ENCODE data around the gene FGGY. TPM values are rescaled to one million over a fixed set of nuclear protein-coding genes. Genes with fewer than 3 reads are reported as not detected.

Gene FGGY
- total RNA-seq, 1 experiment from 2014 or later = 12.0 TPM

DNA sequence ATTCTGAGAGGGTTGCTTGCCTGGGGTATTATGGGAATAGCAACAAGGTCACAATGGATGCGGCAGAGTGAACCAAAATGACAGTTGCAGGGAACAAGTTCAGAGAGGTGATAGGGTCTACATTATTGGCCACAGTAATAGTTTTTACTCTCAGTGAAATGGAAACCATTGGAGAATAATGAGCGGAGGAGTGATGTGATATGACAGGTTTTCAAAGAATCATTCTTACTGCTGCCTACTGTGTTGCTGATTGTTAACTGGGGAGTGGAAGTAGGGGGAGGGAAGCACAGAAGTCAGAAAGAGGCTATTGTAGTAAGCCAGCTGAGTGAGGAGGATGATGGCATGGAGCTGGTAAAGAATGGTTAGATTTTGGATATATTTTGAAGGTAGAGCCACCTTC is 322.7 kb downstream of the FGGY start:
- H3K4me1 Mint-ChIP-seq = no peaks in the 10 kb centered on the region
- DNase-seq (ENCODE audit: low spot score) (no peak), ATAC-seq (no peak)
- POLR2A ChIA-PET = no interaction called here
- H3K27me3 Mint-ChIP-seq (ENCODE audit: low read depth) = no peaks in the 10 kb centered on the region
- no peak overlapping the region for H3K27ac Mint-ChIP-seq
- no peak overlapping the region for H3K4me3 Mint-ChIP-seq
- CTCF ChIA-PET = no interaction called here
- TF ChIP-seq FOXJ3 (CRISPR knock-in tag; IDR thresholded peaks at IDR 0.05; ENCODE audit: borderline replicate concordance) (no peak), KAT7 (CRISPR knock-in tag; IDR thresholded peaks at IDR 0.05; ENCODE audit: borderline replicate concordance) (no peak), TCF7 (CRISPR knock-in tag; IDR thresholded peaks at IDR 0.05; ENCODE audit: low read depth) (no peak), ZNF396 (CRISPR knock-in tag; IDR thresholded peaks at IDR 0.05; ENCODE audit: borderline replicate concordance) (no peak), SOX15 (CRISPR knock-in tag; IDR thresholded peaks at IDR 0.05) (no peak), NR2C2 (CRISPR knock-in tag; IDR thresholded peaks at IDR 0.05) (no peak), GTF2I (CRISPR knock-in tag; conservative IDR thresholded peaks at IDR 0.05) (no peak), EMX1 (CRISPR knock-in tag; IDR thresholded peaks at IDR 0.05) (no peak), ZNF416 (CRISPR knock-in tag; IDR thresholded peaks at IDR 0.05) (no peak), TEAD1 (CRISPR knock-in tag; IDR thresholded peaks at IDR 0.05) (no peak), JAZF1 (CRISPR knock-in tag; IDR thresholded peaks at IDR 0.05) (no peak)
- TF ChIP-seq, protein P1, sequence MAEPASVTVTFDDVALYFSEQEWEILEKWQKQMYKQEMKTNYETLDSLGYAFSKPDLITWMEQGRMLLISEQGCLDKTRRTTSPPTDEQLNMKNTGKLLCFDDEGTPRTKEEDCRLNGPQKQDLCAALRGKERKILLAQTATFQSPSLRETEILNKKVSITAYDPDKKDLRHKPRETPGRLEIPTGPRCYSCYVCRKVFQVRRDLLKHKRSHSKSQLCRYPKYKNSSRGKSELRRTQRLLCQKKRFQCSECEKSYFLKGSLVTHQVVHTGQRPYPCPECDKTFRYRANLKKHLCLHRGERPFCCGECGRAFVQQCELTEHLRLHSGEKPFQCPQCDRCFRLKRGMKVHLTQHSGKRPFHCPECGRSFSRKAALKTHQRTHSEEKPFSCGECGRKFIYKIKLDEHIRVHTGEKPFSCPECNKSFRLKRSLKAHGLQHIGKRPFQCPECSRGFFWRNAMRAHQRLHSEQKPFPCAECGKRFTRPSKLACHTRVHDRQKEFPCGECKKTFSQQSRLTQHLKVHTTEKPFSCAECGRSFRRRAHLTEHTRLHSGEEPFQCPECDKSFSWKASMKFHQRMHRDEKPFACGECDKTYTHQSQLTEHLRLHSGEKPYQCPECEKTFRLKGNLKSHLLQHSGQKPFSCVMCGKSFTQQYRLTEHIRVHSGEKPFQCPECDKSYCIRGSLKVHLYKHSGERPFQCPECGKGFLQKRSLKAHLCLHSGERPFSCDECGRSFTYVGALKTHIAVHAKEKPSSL (CRISPR knock-in tag; conservative IDR thresholded peaks at IDR 0.05) = no peak
- TF ChIP-seq, protein P2, sequence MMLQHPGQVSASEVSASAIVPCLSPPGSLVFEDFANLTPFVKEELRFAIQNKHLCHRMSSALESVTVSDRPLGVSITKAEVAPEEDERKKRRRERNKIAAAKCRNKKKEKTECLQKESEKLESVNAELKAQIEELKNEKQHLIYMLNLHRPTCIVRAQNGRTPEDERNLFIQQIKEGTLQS (CRISPR knock-in tag; conservative IDR thresholded peaks at IDR 0.05) = no peak
- TF ChIP-seq, protein P3, sequence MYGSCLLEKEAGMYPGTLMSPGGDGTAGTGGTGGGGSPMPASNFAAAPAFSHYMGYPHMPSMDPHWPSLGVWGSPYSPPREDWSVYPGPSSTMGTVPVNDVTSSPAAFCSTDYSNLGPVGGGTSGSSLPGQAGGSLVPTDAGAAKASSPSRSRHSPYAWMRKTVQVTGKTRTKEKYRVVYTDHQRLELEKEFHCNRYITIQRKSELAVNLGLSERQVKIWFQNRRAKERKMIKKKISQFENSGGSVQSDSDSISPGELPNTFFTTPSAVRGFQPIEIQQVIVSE (CRISPR knock-in tag; IDR thresholded peaks at IDR 0.05; ENCODE audit: borderline replicate concordance) = no peak
- no peaks in the 10 kb centered on the region for H3K36me3 Mint-ChIP-seq
- H3K9me3 Mint-ChIP-seq = peaks cover 8% of the 10 kb centered on the region

DNA sequence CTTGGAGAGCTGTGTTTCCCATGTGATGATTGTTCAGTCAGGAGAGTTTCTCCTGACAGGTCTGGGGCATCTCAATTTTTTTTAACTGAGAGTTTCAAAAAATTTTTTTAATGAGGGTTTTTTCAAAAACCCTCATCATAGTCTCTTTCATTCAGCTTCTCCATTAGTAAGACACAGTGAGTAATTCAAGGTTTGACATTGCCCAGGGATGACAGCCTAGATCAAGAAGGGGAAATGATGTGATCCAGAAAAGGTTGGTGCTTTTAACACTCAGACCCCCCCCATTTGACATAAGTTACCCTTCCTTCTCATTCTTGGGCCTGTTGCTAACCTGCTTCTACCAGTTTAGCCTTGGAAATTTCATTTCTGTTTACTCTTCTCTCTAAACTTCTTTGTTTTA is 328.5 kb downstream of the FGGY start:
- no peaks in the 10 kb centered on the region for H3K27me3 Mint-ChIP-seq (ENCODE audit: low read depth)
- no peak for ATAC-seq
- no peak overlapping the region for H3K4me3 Mint-ChIP-seq
- H3K27ac Mint-ChIP-seq = no peak overlapping the region
- CTCF ChIA-PET = no interaction called here
- DNase-seq (ENCODE audit: low spot score) = no peak
- POLR2A ChIA-PET = no interaction called here
- no peaks in the 10 kb centered on the region for H3K36me3 Mint-ChIP-seq
- peaks cover 3% of the 10 kb centered on the region; the same call in 1 of the 2 replicates for H3K9me3 Mint-ChIP-seq
- H3K4me1 Mint-ChIP-seq = no peaks in the 10 kb centered on the region
- no peak for TF ChIP-seq CBFB (CRISPR knock-in tag; IDR thresholded peaks at IDR 0.05; ENCODE audit: low read depth)
- no peak for TF ChIP-seq JUN (CRISPR knock-in tag; IDR thresholded peaks at IDR 0.05)
- TF ChIP-seq ZBTB21 (CRISPR knock-in tag; IDR thresholded peaks at IDR 0.05; ENCODE audit: borderline replicate concordance) = no peak
- TF ChIP-seq GRHL2 (CRISPR knock-in tag; IDR thresholded peaks at IDR 0.05; ENCODE audit: insufficient replicate concordance, severe bottlenecking) = no peak
- TF ChIP-seq, protein P4, sequence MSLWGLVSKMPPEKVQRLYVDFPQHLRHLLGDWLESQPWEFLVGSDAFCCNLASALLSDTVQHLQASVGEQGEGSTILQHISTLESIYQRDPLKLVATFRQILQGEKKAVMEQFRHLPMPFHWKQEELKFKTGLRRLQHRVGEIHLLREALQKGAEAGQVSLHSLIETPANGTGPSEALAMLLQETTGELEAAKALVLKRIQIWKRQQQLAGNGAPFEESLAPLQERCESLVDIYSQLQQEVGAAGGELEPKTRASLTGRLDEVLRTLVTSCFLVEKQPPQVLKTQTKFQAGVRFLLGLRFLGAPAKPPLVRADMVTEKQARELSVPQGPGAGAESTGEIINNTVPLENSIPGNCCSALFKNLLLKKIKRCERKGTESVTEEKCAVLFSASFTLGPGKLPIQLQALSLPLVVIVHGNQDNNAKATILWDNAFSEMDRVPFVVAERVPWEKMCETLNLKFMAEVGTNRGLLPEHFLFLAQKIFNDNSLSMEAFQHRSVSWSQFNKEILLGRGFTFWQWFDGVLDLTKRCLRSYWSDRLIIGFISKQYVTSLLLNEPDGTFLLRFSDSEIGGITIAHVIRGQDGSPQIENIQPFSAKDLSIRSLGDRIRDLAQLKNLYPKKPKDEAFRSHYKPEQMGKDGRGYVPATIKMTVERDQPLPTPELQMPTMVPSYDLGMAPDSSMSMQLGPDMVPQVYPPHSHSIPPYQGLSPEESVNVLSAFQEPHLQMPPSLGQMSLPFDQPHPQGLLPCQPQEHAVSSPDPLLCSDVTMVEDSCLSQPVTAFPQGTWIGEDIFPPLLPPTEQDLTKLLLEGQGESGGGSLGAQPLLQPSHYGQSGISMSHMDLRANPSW (CRISPR knock-in tag; conservative IDR thresholded peaks at IDR 0.05; ENCODE audit: low read depth) = no peak
- no peak for TF ChIP-seq FOXJ3 (CRISPR knock-in tag; IDR thresholded peaks at IDR 0.05; ENCODE audit: borderline replicate concordance)
- no peak for TF ChIP-seq JAZF1 (CRISPR knock-in tag; IDR thresholded peaks at IDR 0.05)
- TF ChIP-seq, protein P5, sequence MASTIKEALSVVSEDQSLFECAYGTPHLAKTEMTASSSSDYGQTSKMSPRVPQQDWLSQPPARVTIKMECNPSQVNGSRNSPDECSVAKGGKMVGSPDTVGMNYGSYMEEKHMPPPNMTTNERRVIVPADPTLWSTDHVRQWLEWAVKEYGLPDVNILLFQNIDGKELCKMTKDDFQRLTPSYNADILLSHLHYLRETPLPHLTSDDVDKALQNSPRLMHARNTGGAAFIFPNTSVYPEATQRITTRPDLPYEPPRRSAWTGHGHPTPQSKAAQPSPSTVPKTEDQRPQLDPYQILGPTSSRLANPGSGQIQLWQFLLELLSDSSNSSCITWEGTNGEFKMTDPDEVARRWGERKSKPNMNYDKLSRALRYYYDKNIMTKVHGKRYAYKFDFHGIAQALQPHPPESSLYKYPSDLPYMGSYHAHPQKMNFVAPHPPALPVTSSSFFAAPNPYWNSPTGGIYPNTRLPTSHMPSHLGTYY (CRISPR knock-in tag; IDR thresholded peaks at IDR 0.05) = no peak
- TF ChIP-seq, protein P6, sequence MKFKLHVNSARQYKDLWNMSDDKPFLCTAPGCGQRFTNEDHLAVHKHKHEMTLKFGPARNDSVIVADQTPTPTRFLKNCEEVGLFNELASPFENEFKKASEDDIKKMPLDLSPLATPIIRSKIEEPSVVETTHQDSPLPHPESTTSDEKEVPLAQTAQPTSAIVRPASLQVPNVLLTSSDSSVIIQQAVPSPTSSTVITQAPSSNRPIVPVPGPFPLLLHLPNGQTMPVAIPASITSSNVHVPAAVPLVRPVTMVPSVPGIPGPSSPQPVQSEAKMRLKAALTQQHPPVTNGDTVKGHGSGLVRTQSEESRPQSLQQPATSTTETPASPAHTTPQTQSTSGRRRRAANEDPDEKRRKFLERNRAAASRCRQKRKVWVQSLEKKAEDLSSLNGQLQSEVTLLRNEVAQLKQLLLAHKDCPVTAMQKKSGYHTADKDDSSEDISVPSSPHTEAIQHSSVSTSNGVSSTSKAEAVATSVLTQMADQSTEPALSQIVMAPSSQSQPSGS (CRISPR knock-in tag; IDR thresholded peaks at IDR 0.05; ENCODE audit: borderline replicate concordance, low read depth) = no peak
- TF ChIP-seq SMAD4 (CRISPR knock-in tag; IDR thresholded peaks at IDR 0.05) = no peak
- TF ChIP-seq ZNF671 (CRISPR knock-in tag; IDR thresholded peaks at IDR 0.05) = no peak
- TF ChIP-seq, protein P7, sequence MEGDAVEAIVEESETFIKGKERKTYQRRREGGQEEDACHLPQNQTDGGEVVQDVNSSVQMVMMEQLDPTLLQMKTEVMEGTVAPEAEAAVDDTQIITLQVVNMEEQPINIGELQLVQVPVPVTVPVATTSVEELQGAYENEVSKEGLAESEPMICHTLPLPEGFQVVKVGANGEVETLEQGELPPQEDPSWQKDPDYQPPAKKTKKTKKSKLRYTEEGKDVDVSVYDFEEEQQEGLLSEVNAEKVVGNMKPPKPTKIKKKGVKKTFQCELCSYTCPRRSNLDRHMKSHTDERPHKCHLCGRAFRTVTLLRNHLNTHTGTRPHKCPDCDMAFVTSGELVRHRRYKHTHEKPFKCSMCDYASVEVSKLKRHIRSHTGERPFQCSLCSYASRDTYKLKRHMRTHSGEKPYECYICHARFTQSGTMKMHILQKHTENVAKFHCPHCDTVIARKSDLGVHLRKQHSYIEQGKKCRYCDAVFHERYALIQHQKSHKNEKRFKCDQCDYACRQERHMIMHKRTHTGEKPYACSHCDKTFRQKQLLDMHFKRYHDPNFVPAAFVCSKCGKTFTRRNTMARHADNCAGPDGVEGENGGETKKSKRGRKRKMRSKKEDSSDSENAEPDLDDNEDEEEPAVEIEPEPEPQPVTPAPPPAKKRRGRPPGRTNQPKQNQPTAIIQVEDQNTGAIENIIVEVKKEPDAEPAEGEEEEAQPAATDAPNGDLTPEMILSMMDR (IDR thresholded peaks at IDR 0.05) = no peak
- TF ChIP-seq RELA (CRISPR knock-in tag; IDR thresholded peaks at IDR 0.05; ENCODE audit: borderline replicate concordance) = no peak
- no peak for TF ChIP-seq ATF1 (CRISPR knock-in tag; IDR thresholded peaks at IDR 0.05)

All from WTC11 (cell line).